NCI-H82 treated with DMSO at 0.1 percent for 48 hours (cell line): ENCODE measurements around the gene KCNIP4.

Experiments used
- DNase-seq: peaks from one replicate; lab custom pipeline; 2025; ENCODE audit not compliant: unreplicated experiment; lab: John Stamatoyannopoulos, UW

KCNIP4 gene

GRCh38 chr4:20698382-20698781, 1250.2 kb downstream of the KCNIP4 start:
- DNase-seq: no peak

DNA sequence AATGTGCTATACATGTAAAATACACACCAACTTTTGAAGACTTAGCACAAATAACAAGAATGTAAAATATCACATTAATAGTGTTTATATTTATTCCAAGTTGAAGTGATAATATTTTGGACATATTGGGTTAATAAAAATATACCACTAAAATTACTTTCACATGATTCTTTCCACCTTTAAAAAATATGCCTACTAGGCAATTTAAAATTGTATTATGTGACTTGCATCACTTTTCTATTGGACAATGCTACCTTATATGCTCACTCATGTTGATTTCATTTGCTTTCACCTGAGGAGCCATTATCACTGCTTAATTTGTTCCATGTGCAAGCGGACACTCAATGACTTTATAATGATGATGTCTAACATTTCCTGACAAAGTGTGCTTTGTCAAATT, 1251.8 kb downstream of the KCNIP4 start:
- DNase-seq: no peak

DNA sequence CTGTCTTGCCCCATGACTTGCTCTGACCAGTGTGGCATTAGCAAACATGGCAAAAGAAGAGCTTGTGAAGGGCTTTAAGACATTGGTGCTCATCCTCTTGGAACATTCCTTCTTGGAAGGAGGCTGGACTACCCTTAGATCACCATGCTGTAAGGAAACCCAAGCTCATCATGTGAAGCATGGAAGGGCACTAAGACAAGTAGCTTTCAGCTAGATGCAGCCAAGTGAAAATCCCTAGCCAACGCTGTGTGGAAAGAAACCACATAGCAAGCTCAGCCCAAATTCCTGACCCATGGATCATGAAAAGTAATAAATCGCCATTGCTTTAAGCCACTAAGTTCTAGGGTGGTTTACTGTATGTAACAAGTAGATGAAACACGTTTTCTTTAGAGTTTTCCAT, 1260.7 kb downstream of the KCNIP4 start:
- DNase-seq: no peak

- peak; percentile 11 for DNase-seq
Measured at GRCh38 chr4:20684852-20685763, 1263.5 kb downstream of the KCNIP4 start.

GRCh38 chr4:20683766-20684165, 1264.8 kb downstream of the KCNIP4 start:
- no peak for DNase-seq

GRCh38 chr4:20682853-20683252, 1265.7 kb downstream of the KCNIP4 start:
- DNase-seq: no peak

- no peak for DNase-seq
Measured at GRCh38 chr4:20681271-20681670, 1267.3 kb downstream of the KCNIP4 start.

DNA sequence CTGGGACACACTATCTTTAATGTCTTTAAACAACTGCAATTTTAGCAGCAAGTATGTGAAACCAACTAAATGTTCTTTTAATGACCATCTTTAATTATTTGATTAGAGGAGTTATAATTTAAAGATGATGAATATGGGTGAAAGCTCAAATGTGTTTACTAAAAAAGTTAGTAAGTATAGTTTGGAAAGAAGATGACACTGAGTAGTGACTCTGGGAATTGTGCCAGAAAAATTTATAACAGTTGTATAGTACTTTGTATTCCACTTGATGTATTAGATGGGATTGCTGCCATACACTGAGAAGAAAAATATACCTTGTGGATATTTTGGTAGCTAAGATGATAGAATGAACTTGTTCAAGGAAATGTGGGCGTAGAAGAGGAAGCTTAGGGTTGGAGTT, 1267.8 kb downstream of the KCNIP4 start:
- no peak for DNase-seq

- no peak for DNase-seq
Measured at GRCh38 chr4:20679951-20680350, 1268.6 kb downstream of the KCNIP4 start.
